Mesendoderm (in vitro differentiated cells): Measurements from ENCODE around the gene P3H2.

Experiments
- DNase-seq: peaks from one replicate; pipeline ENCODE4 v3.0.0; 2013
- H2AK5ac ChIP-seq: 2 replicates; pipeline ENCODE4 v1.6.1; 2013; ENCODE audit warnings: low read length, inconsistent platforms
- H2BK120ac ChIP-seq: 2 replicates; pipeline ENCODE4 v1.6.1; 2013; ENCODE audit warnings: low read depth, mild to moderate bottlenecking, low read length, moderate library complexity, mixed read lengths
- H2BK15ac ChIP-seq: replicated peaks from 2 replicates; pipeline ENCODE4 v1.6.1; 2013; ENCODE audit warnings: low read depth, mild to moderate bottlenecking, moderate library complexity
- H2BK5ac ChIP-seq: 2 replicates; pipeline ENCODE4 v1.6.1; 2013; ENCODE audit warnings: low read length, inconsistent platforms
- H3K18ac ChIP-seq: 2 replicates; pipeline ENCODE4 v1.6.1; 2013; ENCODE audit warnings: mild to moderate bottlenecking, low read length, mixed read lengths
- H3K23ac ChIP-seq: one replicate; pipeline ENCODE4 v1.6.1; 2013; ENCODE audit warnings: low read length
- H3K27ac ChIP-seq: 2 replicates; pipeline ENCODE4 v1.5.1; 2013; ENCODE audit warnings: low read depth, mild to moderate bottlenecking, inconsistent platforms, low read length, moderate library complexity
- H3K27me3 ChIP-seq: 2 replicates; pipeline ENCODE4 v1.6.1; 2013; ENCODE audit warnings: low read length, control low read depth, mild to moderate bottlenecking, inconsistent platforms; ENCODE audit not compliant: insufficient read depth, poor library complexity
- H3K36me3 ChIP-seq: 2 replicates; pipeline ENCODE4 v1.6.1; 2013; ENCODE audit warnings: low read length, inconsistent platforms; ENCODE audit not compliant: control insufficient read depth, insufficient read depth
- H3K4ac ChIP-seq: one replicate; pipeline ENCODE4 v1.6.1; 2013; ENCODE audit warnings: low read depth, mild to moderate bottlenecking, low read length, moderate library complexity
- H3K4me1 ChIP-seq: 2 replicates; pipeline ENCODE4 v1.6.1; 2013; ENCODE audit warnings: low read depth, low read length, inconsistent platforms; ENCODE audit not compliant: control insufficient read depth
- H3K4me2 ChIP-seq: 2 replicates; pipeline ENCODE4 v1.6.1; 2013; ENCODE audit warnings: low read length
- H3K4me3 ChIP-seq: 2 replicates; pipeline ENCODE4 v1.5.1; 2013; ENCODE audit warnings: mild to moderate bottlenecking, low read length
- H3K56ac ChIP-seq: one replicate; pipeline ENCODE4 v1.6.1; 2013; ENCODE audit warnings: low read length
- H3K79me1 ChIP-seq: 2 replicates; pipeline ENCODE4 v1.6.1; 2013; ENCODE audit warnings: low read length, inconsistent platforms
- H3K79me2 ChIP-seq: 2 replicates; pipeline ENCODE4 v1.6.1; 2013; ENCODE audit warnings: mild to moderate bottlenecking, low read length; ENCODE audit not compliant: control insufficient read depth, insufficient read depth
- H3K9ac ChIP-seq: 2 replicates; pipeline ENCODE4 v1.6.1; 2013; ENCODE audit warnings: low read length, inconsistent platforms
- H4K5ac ChIP-seq: one replicate; pipeline ENCODE4 v1.6.1; 2013; ENCODE audit warnings: low read length
- H4K8ac ChIP-seq: one replicate; pipeline ENCODE4 v1.6.1; 2013; ENCODE audit warnings: low read depth, mild to moderate bottlenecking, control low read depth, low read length, moderate library complexity
- WGBS: extraction: QIAGEN DNeasy Blood & Tissue Kit; methylation state at CpG from one replicate; pipeline ENCODE4 v1.1.7; 2013; ENCODE audit warnings: low lambda C conversion rate, missing lambda C conversion rate; ENCODE audit not compliant: insufficient coverage; ENCODE audit errors: extremely low coverage; 5-methylcytosine and 5-hydroxymethylcytosine counted together

Gene P3H2

GRCh38 chr3:190058521-190059241 is 62.0 kb downstream of the P3H2 start:
- no peak overlapping the region for H3K4me3 ChIP-seq
- no peak overlapping the region for H2BK120ac ChIP-seq
- H4K8ac ChIP-seq = no peak overlapping the region
- H3K36me3 ChIP-seq = no peaks in the 10 kb centered on the region
- no peak overlapping the region for H2BK15ac ChIP-seq
- no peak overlapping the region for H3K4me2 ChIP-seq
- H3K27ac ChIP-seq = no peak overlapping the region
- H2AK5ac ChIP-seq = no peak overlapping the region
- DNase-seq = no peak
- H2BK5ac ChIP-seq = no peak overlapping the region
- H3K56ac ChIP-seq = no peak overlapping the region
- WGBS = no CpG with 5 or more reads among the region's 4 CpGs
- peaks cover 2% of the 10 kb centered on the region for H3K4me1 ChIP-seq
- no peak overlapping the region for H4K5ac ChIP-seq
- H3K9ac ChIP-seq = no peak overlapping the region
- H3K18ac ChIP-seq = no peak overlapping the region
- peaks cover 15% of the 10 kb centered on the region for H3K79me2 ChIP-seq
- H3K79me1 ChIP-seq = peaks cover 8% of the 10 kb centered on the region
- H3K23ac ChIP-seq = no peak overlapping the region
- no peak overlapping the region for H3K4ac ChIP-seq
- H3K27me3 ChIP-seq = no peaks in the 10 kb centered on the region

GRCh38 chr3:190056742-190057141 is 64.0 kb downstream of the P3H2 start:
- Histone ChIP-seq H2BK120ac (no peak overlapping the region), H3K4me3 (no peak overlapping the region), H3K27me3 (no peaks in the 10 kb centered on the region), H4K8ac (no peak overlapping the region), H3K4me1 (no peaks in the 10 kb centered on the region), H3K9ac (no peak overlapping the region), H3K36me3 (no peaks in the 10 kb centered on the region), H4K5ac (no peak overlapping the region), H3K4ac (no peak overlapping the region), H3K4me2 (no peak overlapping the region), H3K18ac (peak overlapping the region; percentile 75), H3K79me2 (peaks cover 13% of the 10 kb centered on the region), H3K79me1 (peaks cover 8% of the 10 kb centered on the region), H3K23ac (no peak overlapping the region), H2BK5ac (no peak overlapping the region), H2BK15ac (no peak overlapping the region), H3K27ac (no peak overlapping the region), H2AK5ac (no peak overlapping the region), H3K56ac (no peak overlapping the region)
- no peak for DNase-seq
- WGBS = no CpG with 5 or more reads among the region's 4 CpGs

- Histone ChIP-seq H3K18ac (no peak overlapping the region), H2BK120ac (no peak overlapping the region), H2AK5ac (no peak overlapping the region), H4K5ac (no peak overlapping the region), H3K4me3 (no peak overlapping the region), H3K27ac (no peak overlapping the region), H4K8ac (no peak overlapping the region), H3K79me2 (peaks cover 13% of the 10 kb centered on the region), H3K56ac (no peak overlapping the region), H2BK15ac (no peak overlapping the region), H3K23ac (no peak overlapping the region), H2BK5ac (no peak overlapping the region), H3K4ac (no peak overlapping the region), H3K79me1 (peaks cover 9% of the 10 kb centered on the region), H3K4me2 (no peak overlapping the region), H3K4me1 (peaks cover 1% of the 10 kb centered on the region), H3K36me3 (no peaks in the 10 kb centered on the region), H3K9ac (no peak overlapping the region), H3K27me3 (no peaks in the 10 kb centered on the region)
- DNase-seq = no peak
- WGBS = no CpG with 5 or more reads among the region's 4 CpGs
Measured at GRCh38 chr3:190055773-190056172, 64.9 kb downstream of the P3H2 start.

GRCh38 chr3:190053919-190054672 is 66.6 kb downstream of the P3H2 start:
- peaks cover 9% of the 10 kb centered on the region for H3K79me1 ChIP-seq
- peaks cover 1% of the 10 kb centered on the region for H3K4me1 ChIP-seq
- no peak overlapping the region for H4K8ac ChIP-seq
- H2AK5ac ChIP-seq = no peak overlapping the region
- no peak overlapping the region for H2BK5ac ChIP-seq
- peak overlapping the region; percentile 75 for H3K18ac ChIP-seq
- H3K36me3 ChIP-seq = no peaks in the 10 kb centered on the region
- no peak overlapping the region for H3K4me2 ChIP-seq
- H3K9ac ChIP-seq = no peak overlapping the region
- no peak overlapping the region for H3K56ac ChIP-seq
- H3K4ac ChIP-seq = no peak overlapping the region
- no peak overlapping the region for H3K27ac ChIP-seq
- DNase-seq = peak; percentile 77
- no peak overlapping the region for H2BK120ac ChIP-seq
- H4K5ac ChIP-seq = no peak overlapping the region
- no CpG with 5 or more reads among the region's 4 CpGs for WGBS
- no peak overlapping the region for H2BK15ac ChIP-seq
- H3K23ac ChIP-seq = no peak overlapping the region
- peaks cover 13% of the 10 kb centered on the region for H3K79me2 ChIP-seq
- H3K4me3 ChIP-seq = no peak overlapping the region
- H3K27me3 ChIP-seq = no peaks in the 10 kb centered on the region

GRCh38 chr3:190051641-190052040 is 69.1 kb downstream of the P3H2 start:
- H3K9ac ChIP-seq = no peak overlapping the region
- no peak overlapping the region for H3K4ac ChIP-seq
- H3K18ac ChIP-seq = no peak overlapping the region
- H4K5ac ChIP-seq = no peak overlapping the region
- peaks cover 5% of the 10 kb centered on the region for H3K79me1 ChIP-seq
- H3K79me2 ChIP-seq = peaks cover 8% of the 10 kb centered on the region
- no peak overlapping the region for H2BK5ac ChIP-seq
- no peak overlapping the region for H3K27ac ChIP-seq
- H2AK5ac ChIP-seq = no peak overlapping the region
- H4K8ac ChIP-seq = no peak overlapping the region
- H3K23ac ChIP-seq = no peak overlapping the region
- H3K4me1 ChIP-seq = peaks cover 4% of the 10 kb centered on the region
- H3K27me3 ChIP-seq = no peaks in the 10 kb centered on the region
- H3K4me3 ChIP-seq = no peak overlapping the region
- no peak overlapping the region for H2BK15ac ChIP-seq
- DNase-seq = peak; percentile 62
- H3K36me3 ChIP-seq = no peaks in the 10 kb centered on the region
- no peak overlapping the region for H3K4me2 ChIP-seq
- no peak overlapping the region for H2BK120ac ChIP-seq
- H3K56ac ChIP-seq = no peak overlapping the region
- no CpG with 5 or more reads among the region's 2 CpGs for WGBS
